COLO829 (cell line): ENCODE measurements around the gene BCL2A1.
"Not testable (repeated sequence)": the region's sequence is repeated elsewhere in the genome, so short reads cannot be mapped to it uniquely, and the experiment has no call there.

Experiments
- DNase-seq: peaks from one replicate; pipeline ENCODE4 v3.0.0; 2012; ENCODE audit warnings: low spot score

BCL2A1 gene

DNA sequence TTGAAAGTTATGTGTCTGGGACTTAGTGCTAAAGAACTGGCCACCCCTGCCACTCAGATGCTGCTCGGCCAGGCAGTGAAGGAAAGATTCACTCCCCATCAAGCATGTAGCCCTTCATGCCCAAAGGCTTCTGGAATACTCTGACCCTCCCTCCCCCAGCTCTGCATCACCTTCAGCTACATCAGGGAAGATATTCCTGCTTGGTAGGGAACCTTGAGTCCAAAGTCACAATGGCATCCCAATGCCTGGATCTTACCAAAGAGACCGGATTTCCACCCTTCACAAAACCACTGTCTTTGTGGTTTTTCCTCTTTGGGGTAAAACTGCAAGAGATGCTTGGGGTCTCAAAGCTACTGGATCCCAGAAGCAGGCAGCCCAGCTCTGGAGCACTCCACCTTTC, 18.2 kb upstream of the BCL2A1 start:
- DNase-seq: no peak

DNA sequence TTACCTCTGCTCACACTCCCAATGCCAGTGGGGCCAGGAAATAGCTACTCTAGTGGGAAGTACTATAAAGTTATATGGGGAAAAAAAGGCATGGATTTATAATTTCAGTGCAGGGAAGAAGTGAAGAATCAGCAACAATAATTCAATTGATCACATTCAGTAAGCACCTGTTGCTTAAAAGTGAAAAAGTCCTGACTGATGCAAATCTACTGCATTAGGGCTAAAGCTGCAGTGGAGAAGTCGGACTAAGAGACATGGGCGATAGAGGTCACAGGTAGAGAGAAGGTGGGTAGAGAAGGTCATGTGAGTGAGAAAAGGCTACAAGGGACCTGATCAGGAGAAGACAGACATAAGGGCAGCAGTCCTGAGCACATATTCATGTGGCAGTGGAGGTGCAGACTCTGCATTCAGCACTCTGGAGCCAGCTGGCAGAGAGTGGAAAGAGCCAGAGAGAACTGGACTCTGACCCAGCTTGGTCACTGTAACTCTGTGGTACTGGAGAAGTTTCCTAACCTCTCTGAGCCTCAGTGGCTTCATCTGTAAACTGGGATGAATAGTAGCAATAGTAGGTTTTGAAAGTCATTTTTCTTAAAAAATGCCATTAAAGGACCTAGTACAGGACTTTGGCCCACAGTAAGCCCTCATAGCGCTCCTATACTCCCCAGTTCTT, 17.6 kb upstream of the BCL2A1 start:
- no peak for DNase-seq

DNA sequence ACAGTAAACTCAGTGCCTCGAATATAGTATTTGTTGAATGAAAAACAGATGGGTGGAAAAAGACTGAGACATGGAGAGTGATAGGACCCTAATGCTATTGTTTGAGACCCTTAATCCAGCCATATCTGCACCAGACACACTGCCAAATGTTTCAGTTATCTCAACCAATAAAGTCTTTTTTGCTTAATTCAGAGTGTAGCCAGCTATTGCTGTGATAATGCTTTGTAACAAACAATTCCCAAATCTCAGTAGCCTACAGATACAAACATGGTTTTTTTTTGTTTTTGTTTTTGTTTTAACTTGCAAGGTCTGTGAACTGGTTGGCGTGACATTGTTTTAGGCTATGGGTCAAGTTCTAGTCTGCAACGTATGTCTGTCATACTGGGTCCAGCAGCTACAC, 17.0 kb upstream of the BCL2A1 start:
- no peak for DNase-seq

DNA sequence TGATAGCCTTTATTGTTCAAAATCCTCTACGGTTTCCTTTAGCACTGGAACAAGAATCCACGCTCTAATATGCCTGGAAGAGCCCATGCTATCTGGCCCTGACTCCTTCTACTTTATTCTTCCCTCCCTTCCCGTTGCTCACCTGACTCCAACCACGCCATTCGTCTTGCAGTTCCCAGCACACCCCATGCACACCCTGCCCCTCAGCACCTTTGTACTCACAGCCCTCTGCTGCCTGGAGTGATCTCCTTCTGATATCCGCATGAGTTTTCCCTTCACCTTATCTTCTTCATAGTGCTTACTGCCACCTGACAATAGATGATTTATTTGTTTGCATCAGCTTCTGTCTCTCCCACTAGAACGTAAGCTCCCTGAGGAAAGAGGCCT, 16.6 kb upstream of the BCL2A1 start:
- DNase-seq: no peak

DNA sequence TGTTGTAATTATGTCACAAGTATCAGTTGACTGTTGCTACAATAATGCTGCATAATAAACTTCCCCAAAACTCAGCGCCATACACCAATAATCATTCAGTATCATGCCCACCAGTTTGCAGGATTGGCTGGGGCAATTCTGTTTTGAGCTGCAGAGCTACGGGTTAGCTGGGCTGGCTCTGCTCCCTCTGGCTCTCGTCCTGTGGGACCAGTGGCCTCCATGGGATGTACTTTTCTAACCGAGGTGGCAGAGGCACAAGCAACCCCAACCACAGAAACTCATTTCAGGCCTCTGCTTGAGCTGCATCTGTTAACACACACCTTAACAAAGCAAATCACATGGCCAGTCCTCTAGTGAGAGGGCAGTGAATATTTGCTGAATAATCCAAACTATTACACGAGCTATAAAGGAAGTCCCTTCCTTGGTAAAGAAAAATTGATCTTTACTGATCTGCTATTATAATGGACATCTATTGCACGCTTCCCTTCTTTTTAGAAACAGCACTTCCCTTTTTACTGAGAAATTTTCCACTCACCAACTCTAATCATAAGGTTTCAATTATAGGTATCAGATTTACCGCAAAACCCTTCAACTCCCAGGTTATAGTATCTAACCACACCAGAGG, 10.9 kb upstream of the BCL2A1 start:
- DNase-seq: no peak

DNA sequence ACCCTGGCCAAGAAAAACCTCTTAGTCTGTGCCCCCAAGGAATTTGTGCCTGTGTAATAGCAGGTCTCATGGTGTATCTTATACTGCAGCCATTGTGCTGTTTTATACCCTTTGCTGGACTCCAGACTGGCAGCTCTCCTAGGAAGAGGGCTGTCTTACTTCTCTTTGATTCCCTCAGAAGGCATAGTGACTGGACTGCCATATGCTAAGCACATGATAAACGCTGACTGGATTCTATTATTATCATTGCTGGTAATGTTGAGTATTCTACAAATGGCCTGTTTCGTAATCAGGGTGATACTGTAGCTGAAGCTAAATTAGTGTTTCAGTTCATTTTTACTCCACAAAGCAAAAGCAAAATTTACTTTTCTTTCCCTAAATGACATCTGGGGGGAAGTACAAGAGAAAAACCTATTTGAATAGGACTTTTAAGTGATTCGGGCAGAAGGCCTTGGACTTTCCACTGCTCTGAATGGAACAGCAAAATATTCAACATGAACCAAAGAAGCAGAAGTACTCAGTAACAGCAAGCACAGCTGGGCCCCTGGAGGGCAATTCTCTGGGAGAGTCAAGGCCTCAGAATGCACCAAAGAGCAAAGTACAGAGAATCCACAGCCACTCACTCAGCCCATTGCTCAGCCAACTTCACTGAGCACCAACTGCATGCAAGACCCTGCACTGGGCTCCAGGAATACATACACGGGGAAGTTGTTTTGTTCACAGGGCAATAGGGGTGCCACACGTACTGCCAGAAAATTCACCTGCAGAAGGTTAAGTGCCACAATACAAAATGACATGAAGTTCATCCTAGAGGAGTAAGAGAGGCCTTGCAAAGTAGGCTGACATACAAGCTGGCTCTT, 7.9 kb upstream of the BCL2A1 start:
- DNase-seq: peak; percentile 75

DNA sequence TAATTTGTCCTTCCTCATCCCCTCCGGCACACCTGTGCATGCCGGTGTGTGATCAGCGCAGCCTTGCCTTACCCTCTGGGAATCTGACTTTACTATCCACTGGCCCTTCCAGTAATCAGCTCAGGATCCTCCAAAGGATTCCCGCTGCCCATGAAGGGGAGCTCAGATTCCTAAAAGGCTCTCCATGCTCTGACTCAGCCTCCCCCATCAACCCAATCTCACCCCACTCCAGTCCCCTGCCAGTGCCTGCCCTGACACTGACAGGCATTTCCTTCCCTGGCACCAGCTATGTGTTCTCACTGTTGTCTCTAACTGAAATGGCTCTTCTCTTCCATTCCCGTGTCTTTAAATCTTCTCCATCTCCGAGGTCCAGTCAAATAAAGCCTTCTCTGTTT, 7.3 kb upstream of the BCL2A1 start:
- DNase-seq: no peak

DNA sequence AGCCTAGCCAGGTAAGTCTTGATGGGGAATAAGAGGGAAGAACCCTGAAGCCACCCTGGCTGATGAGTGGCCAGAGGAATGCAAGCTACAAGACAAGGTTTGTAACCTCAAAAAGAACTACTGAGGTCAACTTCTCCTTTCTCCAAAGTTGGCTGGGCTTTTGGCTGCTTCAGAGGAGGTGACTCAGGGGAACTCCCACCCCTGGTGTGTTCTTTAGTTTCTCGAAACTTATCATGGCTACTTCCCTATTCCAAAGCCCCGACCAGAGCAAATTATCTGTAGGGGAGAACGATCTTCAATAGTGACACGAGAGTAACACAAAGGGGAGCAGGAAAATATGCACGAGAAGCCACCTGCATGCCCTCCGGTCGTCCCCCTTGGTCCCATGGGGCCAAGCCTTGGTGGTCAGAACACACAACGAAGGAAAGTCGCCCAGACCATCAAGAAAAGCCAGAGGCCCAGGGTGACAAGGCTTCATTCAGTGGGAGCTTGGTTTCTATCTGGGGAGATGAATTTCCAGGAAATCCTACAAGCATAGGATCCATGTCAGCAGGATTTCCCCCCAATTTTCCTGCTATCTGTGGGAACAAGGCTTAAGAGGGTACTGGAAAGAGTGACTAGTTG, 6.5 kb upstream of the BCL2A1 start:
- no peak for DNase-seq

DNA sequence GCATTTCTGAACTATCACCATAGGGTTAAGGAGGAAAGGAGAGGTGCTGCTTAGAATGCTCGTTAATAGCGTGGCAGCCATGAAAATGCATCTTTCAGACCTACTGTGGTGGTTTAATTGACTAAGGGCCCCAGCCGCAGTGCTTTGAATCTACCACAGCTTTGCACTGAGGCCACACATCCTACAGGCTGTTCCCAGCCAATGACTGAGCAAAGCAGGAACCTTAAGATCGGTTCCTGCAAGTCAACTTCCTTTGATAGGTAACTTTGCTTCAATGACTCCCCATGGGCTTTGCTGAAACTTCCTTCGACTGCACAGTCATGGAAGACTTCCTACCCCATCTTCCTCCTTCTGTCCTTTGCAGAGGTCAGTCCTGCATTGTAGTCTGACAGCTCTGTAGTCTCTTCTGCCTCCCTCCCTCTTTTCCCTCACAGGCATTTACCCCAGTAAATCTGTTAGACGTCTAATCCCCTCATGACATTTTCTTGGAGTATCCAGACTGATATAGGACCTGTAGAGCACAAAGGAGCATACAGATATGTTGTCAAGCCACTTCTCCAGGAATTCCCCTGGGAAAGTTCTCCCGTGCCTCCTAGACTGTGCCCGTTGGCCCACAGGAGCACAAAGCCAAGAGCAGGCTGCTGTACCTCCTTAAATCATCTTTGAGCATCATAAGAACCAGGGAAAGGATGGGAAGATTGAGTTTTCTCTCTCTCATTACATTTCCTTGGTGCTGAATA, 2.6 kb upstream of the BCL2A1 start:
- DNase-seq: no peak

DNA sequence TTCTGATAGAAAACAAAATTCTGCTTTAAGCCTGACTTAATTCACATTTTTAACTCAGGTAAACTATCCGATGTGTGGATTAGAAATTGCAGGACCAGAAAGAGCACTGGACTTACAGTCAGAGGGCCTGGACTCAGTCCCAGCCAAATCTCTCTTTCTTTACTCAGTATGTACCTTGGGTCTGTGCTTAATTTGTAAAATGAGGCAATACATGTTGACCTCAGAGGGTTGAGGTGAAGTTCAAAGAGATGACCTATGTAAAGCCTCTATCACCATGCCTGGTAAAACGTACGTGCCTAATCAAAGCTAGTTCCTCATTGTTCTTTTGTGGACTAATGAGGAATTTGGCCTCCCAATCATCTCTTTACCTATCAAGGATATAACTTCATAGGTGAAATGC, 1.9 kb upstream of the BCL2A1 start:
- DNase-seq: no peak

DNA sequence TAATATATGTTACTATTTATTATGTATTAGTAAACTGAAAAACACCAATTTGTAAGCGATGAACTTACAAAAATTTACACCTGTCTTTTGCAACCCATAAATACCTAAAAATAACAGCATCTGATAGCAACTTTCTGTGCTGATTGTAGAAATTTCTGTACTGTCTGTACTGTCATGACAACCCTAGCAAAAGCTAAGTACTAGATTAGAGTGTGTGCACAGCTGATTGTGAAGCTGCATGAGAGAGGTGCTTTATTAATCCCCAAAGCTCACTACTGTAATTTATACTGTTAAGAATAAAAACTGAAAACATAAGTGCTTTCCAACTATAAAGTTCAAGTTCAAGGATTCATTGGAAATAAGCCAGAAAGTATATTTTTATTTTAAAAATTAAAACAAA, 815 bp downstream of the BCL2A1 start:
- DNase-seq: no peak

DNA sequence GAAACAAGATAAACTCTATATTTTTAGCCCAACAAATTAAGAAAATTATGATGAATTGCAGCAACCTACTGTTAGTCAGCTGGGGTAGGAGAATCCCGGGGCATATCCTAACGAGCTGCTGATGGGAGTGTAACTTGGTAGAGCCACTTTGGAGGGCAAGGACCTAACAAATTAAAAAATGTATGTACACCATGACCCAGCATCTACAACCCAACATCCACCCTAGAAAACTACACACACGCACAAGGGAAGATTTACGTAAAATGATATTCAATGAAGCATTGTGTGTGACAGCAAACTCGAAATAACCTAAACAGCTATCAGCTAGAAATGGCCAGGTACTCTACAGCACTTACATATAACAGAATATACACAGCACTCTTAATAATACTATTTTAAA, 1.9 kb downstream of the BCL2A1 start:
- DNase-seq: no peak

DNA sequence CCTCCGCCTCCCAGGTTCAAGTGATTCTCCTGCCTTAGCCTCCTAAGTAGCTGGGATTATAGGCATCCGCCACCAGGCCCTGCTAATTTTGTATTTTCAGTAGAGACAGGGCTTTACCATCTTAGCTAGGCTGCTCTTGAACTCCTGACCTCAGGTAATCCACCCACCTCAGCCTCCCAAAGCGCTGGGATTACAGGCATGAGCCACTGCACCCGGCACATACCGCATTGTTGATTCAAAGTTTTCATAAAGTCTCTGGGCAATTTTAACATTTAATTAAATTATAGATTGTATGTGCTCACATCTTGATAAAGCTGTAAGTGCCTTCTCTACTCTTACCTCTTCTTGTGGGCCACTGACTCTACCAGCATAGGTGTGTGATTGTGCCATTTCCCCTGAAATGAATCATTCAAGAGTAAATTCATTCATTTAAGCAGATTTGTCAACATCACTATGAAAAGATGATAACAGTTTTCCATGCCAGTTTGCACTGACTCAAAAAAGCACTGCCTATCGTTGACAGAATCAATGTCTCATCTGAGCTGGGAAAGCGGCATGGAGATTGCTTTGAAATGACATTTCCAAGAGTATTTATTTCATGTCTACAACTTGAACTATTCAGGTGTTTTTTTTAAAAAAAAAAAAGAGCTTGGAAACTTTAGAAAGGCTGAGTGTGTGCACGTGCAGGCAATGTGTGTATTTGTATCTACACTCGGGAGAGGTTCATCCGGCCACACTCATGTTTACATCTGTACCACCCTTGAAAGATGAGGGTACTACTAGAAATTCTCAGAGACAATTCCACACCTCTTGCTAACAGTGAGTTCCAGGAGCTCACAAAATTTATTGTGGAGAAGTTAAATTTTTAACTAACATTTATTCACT, 3.5 kb downstream of the BCL2A1 start:
- no peak for DNase-seq

DNA sequence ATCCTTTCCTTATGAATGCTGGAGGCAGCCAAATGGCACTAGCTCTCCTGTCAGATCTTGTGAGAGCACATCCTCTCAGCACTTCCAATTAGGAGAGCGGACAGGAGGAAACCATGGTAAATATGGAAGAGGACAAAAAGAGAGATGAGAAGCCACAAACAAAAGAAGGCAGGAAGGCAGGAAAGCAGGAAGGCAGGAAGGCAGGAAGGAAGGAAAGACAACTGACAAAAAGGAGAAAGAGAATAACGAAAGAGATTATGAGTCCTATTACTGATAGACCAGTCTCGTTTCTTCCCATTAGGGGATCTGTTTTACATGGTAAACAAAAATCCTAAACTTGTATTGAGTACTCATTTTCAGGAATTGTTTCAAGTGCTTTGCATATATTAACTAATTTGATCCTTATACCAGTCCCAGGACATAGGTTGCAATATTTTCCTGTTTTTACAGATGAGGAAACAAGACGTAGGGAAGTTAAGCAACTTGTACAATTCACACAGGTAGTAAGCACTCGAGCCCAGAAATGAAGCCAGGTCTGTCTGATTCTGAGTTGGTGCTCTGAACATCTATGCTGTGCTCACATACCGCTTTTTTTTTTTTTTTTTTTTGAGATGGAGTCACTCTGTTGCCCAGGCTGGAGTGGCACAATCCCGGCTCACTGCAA, 4.2 kb downstream of the BCL2A1 start:
- DNase-seq: no peak

DNA sequence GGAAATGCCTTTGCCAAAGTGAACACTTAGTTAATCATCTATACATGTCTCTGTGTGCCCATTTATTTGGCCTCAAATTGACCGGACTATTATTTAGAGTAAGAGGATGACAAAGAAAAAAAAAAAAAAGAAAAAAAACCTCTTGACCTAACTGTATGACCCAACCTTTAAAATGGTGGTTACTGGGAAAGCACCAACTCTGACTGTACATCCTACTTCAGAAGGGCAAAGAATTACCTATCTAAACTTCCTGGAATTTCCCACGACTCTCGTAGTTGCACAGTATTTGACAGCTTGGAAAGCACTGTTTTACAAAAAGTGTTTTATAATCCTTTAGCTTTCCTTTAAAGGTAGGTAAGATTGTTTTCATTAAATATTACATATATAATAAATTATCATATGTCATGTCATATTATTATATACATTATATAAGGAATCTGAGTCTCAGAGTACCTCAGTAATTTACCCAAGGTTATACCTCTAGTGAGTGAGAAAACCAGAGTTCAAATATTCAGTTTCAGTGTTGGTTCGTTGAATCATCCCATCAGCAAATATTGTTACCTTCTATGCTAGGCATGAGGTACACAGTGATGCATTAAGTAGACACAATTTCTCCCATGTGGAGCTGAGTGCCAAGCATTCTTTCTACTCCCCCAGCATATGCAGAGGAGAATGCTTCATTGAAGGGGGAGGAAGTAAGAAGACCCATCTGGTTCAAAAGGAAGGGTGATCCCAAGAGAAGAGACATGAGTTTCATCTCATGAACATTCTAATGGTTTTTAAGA, 5.0 kb downstream of the BCL2A1 start:
- DNase-seq: no peak

DNA sequence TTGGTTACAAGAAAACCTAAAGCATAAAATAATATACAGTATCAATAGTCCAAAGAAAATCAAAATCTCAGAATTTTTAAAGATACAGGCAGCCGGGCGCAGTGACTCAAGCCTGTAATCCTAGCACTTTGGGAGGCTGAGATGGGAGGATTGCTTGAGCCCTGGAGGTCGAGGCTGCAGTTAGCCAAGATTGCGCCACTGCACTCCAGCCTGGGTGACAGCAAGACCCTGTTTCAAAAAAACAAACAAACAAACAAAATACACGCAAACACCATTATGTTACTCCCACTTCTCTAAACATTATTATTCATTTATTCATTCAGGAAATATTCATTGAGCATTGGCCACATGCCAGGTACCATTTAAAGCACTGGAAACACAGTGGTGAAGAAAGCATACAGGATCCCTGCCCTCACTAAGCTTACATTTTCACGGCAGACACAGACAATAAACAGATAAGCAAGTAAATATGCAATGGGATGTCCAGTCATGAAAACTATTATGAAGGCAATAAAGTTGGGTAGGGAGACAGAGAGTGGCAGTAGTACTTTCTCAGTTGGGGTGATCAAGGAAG, 6.7 kb downstream of the BCL2A1 start:
- DNase-seq: no peak

DNA sequence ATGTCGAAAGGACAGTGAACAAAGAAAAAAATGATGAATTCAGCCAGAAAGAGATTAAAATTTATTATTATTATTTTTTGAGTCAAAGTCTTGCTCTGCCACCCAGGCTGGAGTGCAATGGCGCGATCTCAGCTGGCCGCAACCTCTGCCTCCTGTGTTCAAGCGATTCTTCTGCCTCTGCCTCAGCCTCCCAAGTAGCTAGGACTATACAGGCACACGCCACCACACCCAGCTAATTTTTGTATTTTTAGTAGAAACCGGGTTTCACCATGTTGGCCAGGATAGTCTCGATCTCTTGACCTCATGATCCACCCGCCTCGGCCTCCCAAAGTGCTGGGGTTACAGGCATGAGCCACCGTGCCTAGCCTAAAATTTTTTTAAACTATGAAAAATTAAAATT, 8.1 kb downstream of the BCL2A1 start:
- not testable (repeated sequence) for DNase-seq

DNA sequence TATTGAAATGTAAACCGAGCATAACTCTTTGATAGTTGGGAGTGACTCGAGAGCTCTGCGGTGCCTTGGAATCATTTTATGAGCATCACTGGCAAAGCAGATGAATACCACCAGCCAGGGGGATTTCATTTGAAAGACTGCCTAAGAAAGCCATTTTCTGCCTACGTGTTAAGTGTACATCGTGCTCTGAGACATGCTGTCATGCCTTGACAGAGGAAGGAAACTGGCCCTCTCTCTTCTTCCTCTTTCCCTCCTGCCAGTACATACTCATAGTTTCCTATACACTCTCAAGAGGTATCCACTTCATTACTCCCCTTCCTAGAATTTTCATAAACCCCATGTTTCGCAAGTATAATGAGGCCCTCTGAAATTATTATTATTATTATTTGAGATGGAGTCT, 8.8 kb downstream of the BCL2A1 start:
- no peak for DNase-seq

DNA sequence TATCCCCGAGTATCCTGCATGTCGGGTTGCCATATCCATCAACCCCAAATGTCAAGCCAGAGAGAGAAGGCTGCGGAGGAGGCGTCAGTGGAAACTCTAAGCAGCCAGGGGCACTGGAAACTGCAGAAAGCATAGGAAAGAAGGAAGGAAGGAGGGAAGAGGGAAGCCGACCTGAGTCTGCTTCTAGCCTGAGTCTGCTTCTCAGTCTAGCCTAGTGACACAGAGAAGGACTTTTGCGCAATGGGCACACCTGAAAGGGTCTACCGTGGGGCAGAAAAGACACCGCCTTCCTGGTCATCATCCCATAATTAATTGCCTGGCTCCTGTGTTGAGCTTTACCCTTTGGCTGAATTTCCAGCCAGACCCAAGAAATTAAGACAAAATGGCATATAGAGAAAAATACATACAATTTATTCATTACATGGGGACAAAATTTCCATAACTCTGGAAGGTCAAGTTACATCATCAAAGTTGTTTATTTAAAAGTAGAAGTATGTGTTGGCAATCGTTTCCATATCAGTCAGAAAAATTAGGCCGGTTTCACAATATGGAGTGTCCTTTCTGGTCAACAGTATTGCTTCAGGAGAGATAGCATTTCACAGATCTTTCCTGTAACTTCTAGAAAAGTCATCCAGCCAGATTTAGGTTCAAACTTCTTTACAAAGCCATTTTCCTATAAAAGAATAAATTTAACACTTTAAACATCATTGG, 10.3 kb downstream of the BCL2A1 start:
- no peak for DNase-seq
